Anterior cingulate cortex (tissue), 58 donors: ENCODE results near the gene NDUFS6.

Experiments
- DNase-seq, 58 donors: peaks; one replicate each; lab custom pipeline; 2025; lab: John Stamatoyannopoulos, UW

The NDUFS6 gene

GRCh38 chr5:1844708-1845436, 43.7 kb downstream of the NDUFS6 start:
- no peak for DNase-seq

GRCh38 chr5:1845696-1846095, 44.5 kb downstream of the NDUFS6 start:
- no peak for DNase-seq

- no peak for DNase-seq
Measured at GRCh38 chr5:1846583-1846982, 45.4 kb downstream of the NDUFS6 start.

GRCh38 chr5:1847056-1847455, 45.8 kb downstream of the NDUFS6 start:
- DNase-seq: no peak

- DNase-seq: no peak
Measured at GRCh38 chr5:1847611-1848010, 46.4 kb downstream of the NDUFS6 start.

- DNase-seq: no peak
Measured at GRCh38 chr5:1850324-1851154, 49.3 kb downstream of the NDUFS6 start.

- no peak for DNase-seq
Measured at GRCh38 chr5:1851290-1851934, 50.2 kb downstream of the NDUFS6 start.

GRCh38 chr5:1852324-1852947, 51.2 kb downstream of the NDUFS6 start:
- DNase-seq: no peak

GRCh38 chr5:1853531-1853930, 52.3 kb downstream of the NDUFS6 start:
- DNase-seq: no peak

GRCh38 chr5:1855075-1855474, 53.9 kb downstream of the NDUFS6 start:
- no peak for DNase-seq

- DNase-seq: no peak
Measured at GRCh38 chr5:1855596-1855995, 54.4 kb downstream of the NDUFS6 start.

- no peak for DNase-seq
Measured at GRCh38 chr5:1856596-1857255, 55.5 kb downstream of the NDUFS6 start.

- DNase-seq: no peak
Measured at GRCh38 chr5:1857256-1857600, 56.0 kb downstream of the NDUFS6 start.

GRCh38 chr5:1858436-1858835, 57.2 kb downstream of the NDUFS6 start:
- DNase-seq: no peak

- no peak for DNase-seq
Measured at GRCh38 chr5:1859099-1859498, 57.9 kb downstream of the NDUFS6 start.

- no peak for DNase-seq
Measured at GRCh38 chr5:1860021-1860610, 58.9 kb downstream of the NDUFS6 start.

GRCh38 chr5:1860949-1861348, 59.7 kb downstream of the NDUFS6 start:
- peak in 21 of 58 donors; percentile 6 to 66 (median 22) for DNase-seq

- DNase-seq: no peak
Measured at GRCh38 chr5:1864896-1865440, 63.8 kb downstream of the NDUFS6 start.

- DNase-seq: no peak
Measured at GRCh38 chr5:1865486-1865885, 64.3 kb downstream of the NDUFS6 start.
